HG02642 (cell line): ENCODE data around the gene CBX1.
A peak's percentile ranks its signal among the peaks of the same experiment; 100 is the strongest.

Experiments used
- ATAC-seq: cut with Tn5 transposase; IDR thresholded peaks from one replicate; pipeline ENCODE4 v1.9.1; 2021; ENCODE audit warnings: mild to moderate bottlenecking; ENCODE audit not compliant: unreplicated experiment, poor library complexity

Gene CBX1

GRCh38 chr17:48101012-48101720, at the start of gene CBX1:
Gene CBX1, minus strand, starts transcription at chr17:48101478. Its CDS starts 24,474 bp downstream, at chr17:48077004.
- ATAC-seq = peak; percentile 89

GRCh38 chr17:48150597-48151001, 49.3 kb upstream of the CBX1 start:
- ATAC-seq = no peak

GRCh38 chr17:48149787-48150463, 48.6 kb upstream of the CBX1 start:
- no peak for ATAC-seq

- no peak for ATAC-seq
Measured at GRCh38 chr17:48148854-48149786, 47.8 kb upstream of the CBX1 start.

GRCh38 chr17:48148029-48148770, 46.9 kb upstream of the CBX1 start:
- no peak for ATAC-seq

GRCh38 chr17:48144976-48145798, 43.9 kb upstream of the CBX1 start:
- no peak for ATAC-seq

GRCh38 chr17:48144231-48144630, 43.0 kb upstream of the CBX1 start:
- no peak for ATAC-seq

GRCh38 chr17:48143629-48144028, 42.4 kb upstream of the CBX1 start:
- no peak for ATAC-seq

- ATAC-seq = no peak
Measured at GRCh38 chr17:48139944-48140343, 38.7 kb upstream of the CBX1 start.

GRCh38 chr17:48137656-48138055, 36.4 kb upstream of the CBX1 start:
- no peak for ATAC-seq

- no peak for ATAC-seq
Measured at GRCh38 chr17:48134912-48135480, 33.7 kb upstream of the CBX1 start.

- no peak for ATAC-seq
Measured at GRCh38 chr17:48132385-48132784, 31.1 kb upstream of the CBX1 start.

GRCh38 chr17:48131216-48131824, 30.0 kb upstream of the CBX1 start:
- ATAC-seq = no peak

- no peak for ATAC-seq
Measured at GRCh38 chr17:48129981-48130380, 28.7 kb upstream of the CBX1 start.

GRCh38 chr17:48128400-48128799, 27.1 kb upstream of the CBX1 start:
- no peak for ATAC-seq

GRCh38 chr17:48127371-48128051, 26.2 kb upstream of the CBX1 start:
- no peak for ATAC-seq

GRCh38 chr17:48126532-48126850, 25.2 kb upstream of the CBX1 start:
- no peak for ATAC-seq

- ATAC-seq = no peak
Measured at GRCh38 chr17:48125829-48126531, 24.7 kb upstream of the CBX1 start.
